HG03025 (cell line): ENCODE results near the gene ARHGAP26.

Source experiments
- ATAC-seq: cut with Tn5 transposase; IDR thresholded peaks from one replicate; pipeline ENCODE4 v1.9.1; 2021; ENCODE audit warnings: mild to moderate bottlenecking, moderate library complexity; ENCODE audit not compliant: unreplicated experiment, low FRiP score

Gene ARHGAP26

GRCh38 chr5:143219696-143220095 is 449.5 kb downstream of the ARHGAP26 start:
- ATAC-seq = no peak

- ATAC-seq = no peak
Observed at GRCh38 chr5:143220748-143221251, 450.6 kb downstream of the ARHGAP26 start.

GRCh38 chr5:143222287-143223231 is 452.4 kb downstream of the ARHGAP26 start:
- ATAC-seq = peak; percentile 73

GRCh38 chr5:143224672-143225071 is 454.5 kb downstream of the ARHGAP26 start:
- ATAC-seq = no peak

- ATAC-seq = no peak
Observed at GRCh38 chr5:143225511-143225910, 455.3 kb downstream of the ARHGAP26 start.

- ATAC-seq = no peak
Observed at GRCh38 chr5:143226361-143226760, 456.2 kb downstream of the ARHGAP26 start.

GRCh38 chr5:143226872-143227271 is 456.7 kb downstream of the ARHGAP26 start:
- no peak for ATAC-seq

- no peak for ATAC-seq
Observed at GRCh38 chr5:143227301-143227700, 457.1 kb downstream of the ARHGAP26 start.

- ATAC-seq = no peak
Observed at GRCh38 chr5:143228597-143229293, 458.6 kb downstream of the ARHGAP26 start.

GRCh38 chr5:143229426-143229895 is 459.3 kb downstream of the ARHGAP26 start:
- peak; percentile 32 for ATAC-seq

- ATAC-seq = peak; percentile 89
Observed at GRCh38 chr5:143229896-143230675, 459.9 kb downstream of the ARHGAP26 start.

- ATAC-seq = no peak
Observed at GRCh38 chr5:143230676-143230996, 460.5 kb downstream of the ARHGAP26 start.

- no peak for ATAC-seq
Observed at GRCh38 chr5:143231416-143231815, 461.2 kb downstream of the ARHGAP26 start.

GRCh38 chr5:143231973-143232812 is 462.0 kb downstream of the ARHGAP26 start:
- ATAC-seq = no peak

GRCh38 chr5:143233031-143233430 is 462.9 kb downstream of the ARHGAP26 start:
- ATAC-seq = no peak

- no peak for ATAC-seq
Observed at GRCh38 chr5:143234162-143234842, 464.1 kb downstream of the ARHGAP26 start.

- ATAC-seq = no peak
Observed at GRCh38 chr5:143235423-143235822, 465.2 kb downstream of the ARHGAP26 start.

- no peak for ATAC-seq
Observed at GRCh38 chr5:143236682-143237081, 466.5 kb downstream of the ARHGAP26 start.

GRCh38 chr5:143237664-143238063 is 467.5 kb downstream of the ARHGAP26 start:
- ATAC-seq = no peak
